Activated CD8-positive, alpha-beta T cell treated with anti-CD3 and anti-CD28 coated beads for 36 hours (primary cell): ENCODE results near the gene SAMD5. TPM values are rescaled to one million over a fixed set of nuclear protein-coding genes. Genes with fewer than 3 reads are reported as not detected.

Experiments
- ATAC-seq: fragments of 200-7000 bp; cut with Tn5 transposase; one replicate; pipeline ENCODE4 v1.10.0; 2021; ENCODE audit warnings: mild to moderate bottlenecking, moderate library complexity
- CTCF ChIA-PET: fragments of 350-600 bp; sonication (Branson Sonifier 250); formaldehyde crosslinking; loops from one replicate; lab custom pipeline; 2021; ENCODE audit warnings: antibody characterized with exemption; lab: Charles Lee
- POLR2A ChIA-PET: fragments of 350-600 bp; sonication (Branson Sonifier 250); formaldehyde crosslinking; loops from one replicate; lab custom pipeline; 2021; ENCODE audit warnings: antibody characterized with exemption; lab: Charles Lee
- DNase-seq: peaks from one replicate; pipeline ENCODE4 v3.0.0-alpha.2; 2020
- H3K27ac Mint-ChIP-seq: one replicate; pipeline ENCODE4 v1.8.0; 2021; ENCODE audit warnings: mild to moderate bottlenecking, mixed read lengths
- H3K27me3 Mint-ChIP-seq: one replicate; pipeline ENCODE4 v1.8.0; 2021; ENCODE audit warnings: mixed read lengths
- H3K36me3 Mint-ChIP-seq: one replicate; pipeline ENCODE4 v1.8.0; 2021; ENCODE audit warnings: low read depth, mixed read lengths
- H3K4me1 Mint-ChIP-seq: one replicate; pipeline ENCODE4 v1.8.0; 2021; ENCODE audit warnings: low read depth, mixed read lengths
- H3K4me3 Mint-ChIP-seq: one replicate; pipeline ENCODE4 v1.8.0; 2021; ENCODE audit warnings: mild to moderate bottlenecking, moderate library complexity, mixed read lengths
- H3K9me3 Mint-ChIP-seq: one replicate; pipeline ENCODE4 v1.8.0; 2021; ENCODE audit warnings: mixed read lengths
- intact Hi-C: fragments of 100-400 bp; cut with micrococcal nuclease; formaldehyde crosslinking; loops from one replicate; pipeline ENCODE4 v1.10.0; 2022
- total RNA-seq, 2 experiments: library from RNA; stranded (reverse); gene quantifications; one replicate each; pipeline ENCODE4 v1.2.3, GENCODE V29; 2021
- TF ChIP-seq, protein P1 (sequence below): fragments of 200-600 bp; IDR thresholded peaks from one replicate; pipeline ENCODE4 v1.8.0; 2022; ENCODE audit warnings: antibody characterized with exemption, mild to moderate bottlenecking

The SAMD5 gene
- total RNA-seq, 2 experiments from 2014 or later = not detected

DNA sequence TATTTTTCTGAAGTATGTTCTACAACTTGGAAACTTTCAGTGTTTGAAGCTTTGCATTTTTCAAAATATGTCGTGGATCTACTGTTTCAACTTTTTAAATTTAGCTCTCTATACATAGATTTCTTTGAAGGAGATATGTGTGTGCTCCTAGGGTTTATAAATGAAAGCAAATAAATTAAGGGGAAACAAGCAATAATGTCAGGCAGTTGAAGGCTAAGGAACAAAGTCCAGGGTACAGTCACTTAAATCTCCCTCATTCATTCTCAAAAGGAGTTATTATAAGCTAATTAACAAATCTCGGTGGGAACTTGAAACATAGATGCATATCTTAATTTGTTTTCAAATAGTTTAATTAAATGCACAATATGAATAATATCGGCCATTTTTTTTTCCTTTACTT, 79.4 kb downstream of the SAMD5 start:
- POLR2A ChIA-PET = no interaction called here
- CTCF ChIA-PET = no interaction called here
- no peak for DNase-seq
- Mint-ChIP-seq H3K4me1 (no peaks in the 10 kb centered on the region), H3K27me3 (no peaks in the 10 kb centered on the region), H3K27ac (no peak overlapping the region), H3K36me3 (no peaks in the 10 kb centered on the region), H3K9me3 (no peaks in the 10 kb centered on the region), H3K4me3 (no peak overlapping the region)
- TF ChIP-seq, protein P1, sequence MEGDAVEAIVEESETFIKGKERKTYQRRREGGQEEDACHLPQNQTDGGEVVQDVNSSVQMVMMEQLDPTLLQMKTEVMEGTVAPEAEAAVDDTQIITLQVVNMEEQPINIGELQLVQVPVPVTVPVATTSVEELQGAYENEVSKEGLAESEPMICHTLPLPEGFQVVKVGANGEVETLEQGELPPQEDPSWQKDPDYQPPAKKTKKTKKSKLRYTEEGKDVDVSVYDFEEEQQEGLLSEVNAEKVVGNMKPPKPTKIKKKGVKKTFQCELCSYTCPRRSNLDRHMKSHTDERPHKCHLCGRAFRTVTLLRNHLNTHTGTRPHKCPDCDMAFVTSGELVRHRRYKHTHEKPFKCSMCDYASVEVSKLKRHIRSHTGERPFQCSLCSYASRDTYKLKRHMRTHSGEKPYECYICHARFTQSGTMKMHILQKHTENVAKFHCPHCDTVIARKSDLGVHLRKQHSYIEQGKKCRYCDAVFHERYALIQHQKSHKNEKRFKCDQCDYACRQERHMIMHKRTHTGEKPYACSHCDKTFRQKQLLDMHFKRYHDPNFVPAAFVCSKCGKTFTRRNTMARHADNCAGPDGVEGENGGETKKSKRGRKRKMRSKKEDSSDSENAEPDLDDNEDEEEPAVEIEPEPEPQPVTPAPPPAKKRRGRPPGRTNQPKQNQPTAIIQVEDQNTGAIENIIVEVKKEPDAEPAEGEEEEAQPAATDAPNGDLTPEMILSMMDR = no peak
- no peak for ATAC-seq
- intact Hi-C loops = no loop called here

DNA sequence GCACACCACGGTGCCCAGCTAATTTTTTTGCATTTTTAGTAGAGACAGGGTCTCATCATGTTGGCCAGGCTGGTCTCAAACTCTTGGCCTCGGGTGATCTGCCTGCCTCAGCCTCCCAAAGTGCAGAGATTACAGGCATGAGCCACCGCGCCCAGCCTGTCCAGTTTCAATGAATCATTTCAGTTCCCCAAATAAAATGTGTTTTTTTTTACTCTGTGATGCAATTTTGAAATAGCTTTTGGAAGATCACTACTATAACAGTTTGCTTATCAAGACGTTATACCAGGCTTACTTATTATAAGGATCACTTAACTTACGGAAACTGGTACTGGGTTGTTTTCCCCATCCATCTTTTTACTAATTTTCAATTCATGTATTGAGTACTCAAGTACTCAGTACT, 80.0 kb downstream of the SAMD5 start:
- TF ChIP-seq, protein P1 = no peak
- Mint-ChIP-seq H3K4me3 (no peak overlapping the region), H3K9me3 (no peaks in the 10 kb centered on the region), H3K27me3 (no peaks in the 10 kb centered on the region), H3K27ac (no peak overlapping the region), H3K36me3 (no peaks in the 10 kb centered on the region), H3K4me1 (no peaks in the 10 kb centered on the region)
- CTCF ChIA-PET = no interaction called here
- no peak for ATAC-seq
- DNase-seq = no peak
- POLR2A ChIA-PET = no interaction called here
- intact Hi-C loops = no loop called here

DNA sequence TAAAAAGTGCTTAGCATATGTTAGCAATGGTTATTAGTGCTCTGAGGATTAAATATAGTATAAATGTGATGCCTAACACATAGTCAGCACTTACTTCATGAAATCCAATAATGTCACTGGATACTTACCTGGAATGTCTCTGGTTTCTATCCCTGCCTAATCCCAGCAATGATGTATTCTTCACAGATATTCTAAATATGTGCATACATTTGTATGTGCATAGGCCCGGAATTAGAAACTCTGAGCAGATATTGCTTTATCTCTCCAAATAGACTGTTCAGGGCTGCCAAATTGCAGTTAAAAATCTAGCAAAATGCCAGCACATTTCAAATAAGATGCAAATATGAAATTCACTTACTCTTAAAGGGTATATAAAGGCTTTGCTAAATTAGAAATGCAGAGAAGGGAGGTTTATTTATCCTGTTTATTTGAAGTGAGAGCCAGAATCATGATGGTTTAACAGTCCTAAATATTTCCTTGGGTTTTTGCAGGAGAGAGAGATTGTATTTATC, 81.3 kb downstream of the SAMD5 start:
- POLR2A ChIA-PET = no interaction called here
- CTCF ChIA-PET = no interaction called here
- no peaks in the 10 kb centered on the region for H3K36me3 Mint-ChIP-seq
- H3K27me3 Mint-ChIP-seq = no peaks in the 10 kb centered on the region
- no peaks in the 10 kb centered on the region for H3K9me3 Mint-ChIP-seq
- no peak overlapping the region for H3K27ac Mint-ChIP-seq
- H3K4me1 Mint-ChIP-seq = no peaks in the 10 kb centered on the region
- TF ChIP-seq, protein P1 = no peak
- no peak overlapping the region for H3K4me3 Mint-ChIP-seq
- DNase-seq (no peak), ATAC-seq (no peak)
- intact Hi-C loops = no loop called here

DNA sequence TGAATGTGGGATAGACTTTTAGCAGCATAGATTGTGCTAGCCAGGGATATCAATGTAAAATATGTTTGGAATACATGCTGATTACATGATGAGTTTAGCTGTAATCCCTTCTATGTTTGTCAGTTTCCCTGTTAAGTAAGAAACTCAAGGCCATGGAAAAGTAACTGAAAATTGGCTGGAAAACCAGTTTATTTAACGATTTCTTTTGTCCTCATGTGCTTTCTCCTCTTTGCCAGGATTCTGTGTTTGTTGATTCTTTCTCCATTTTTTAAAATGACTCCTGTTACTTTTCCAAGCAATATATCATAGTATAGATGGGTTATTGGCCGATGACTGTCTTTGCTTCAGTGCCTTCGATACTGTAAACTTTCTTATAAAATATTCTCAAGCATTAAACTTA, 87.5 kb downstream of the SAMD5 start:
- Mint-ChIP-seq H3K9me3 (no peaks in the 10 kb centered on the region), H3K4me3 (no peak overlapping the region), H3K27ac (no peak overlapping the region), H3K4me1 (no peaks in the 10 kb centered on the region), H3K36me3 (no peaks in the 10 kb centered on the region), H3K27me3 (peaks cover 2% of the 10 kb centered on the region)
- no peak for DNase-seq
- TF ChIP-seq, protein P1 = no peak
- ATAC-seq = no peak
- CTCF ChIA-PET = no interaction called here
- intact Hi-C loops = no loop called here
- POLR2A ChIA-PET = no interaction called here

DNA sequence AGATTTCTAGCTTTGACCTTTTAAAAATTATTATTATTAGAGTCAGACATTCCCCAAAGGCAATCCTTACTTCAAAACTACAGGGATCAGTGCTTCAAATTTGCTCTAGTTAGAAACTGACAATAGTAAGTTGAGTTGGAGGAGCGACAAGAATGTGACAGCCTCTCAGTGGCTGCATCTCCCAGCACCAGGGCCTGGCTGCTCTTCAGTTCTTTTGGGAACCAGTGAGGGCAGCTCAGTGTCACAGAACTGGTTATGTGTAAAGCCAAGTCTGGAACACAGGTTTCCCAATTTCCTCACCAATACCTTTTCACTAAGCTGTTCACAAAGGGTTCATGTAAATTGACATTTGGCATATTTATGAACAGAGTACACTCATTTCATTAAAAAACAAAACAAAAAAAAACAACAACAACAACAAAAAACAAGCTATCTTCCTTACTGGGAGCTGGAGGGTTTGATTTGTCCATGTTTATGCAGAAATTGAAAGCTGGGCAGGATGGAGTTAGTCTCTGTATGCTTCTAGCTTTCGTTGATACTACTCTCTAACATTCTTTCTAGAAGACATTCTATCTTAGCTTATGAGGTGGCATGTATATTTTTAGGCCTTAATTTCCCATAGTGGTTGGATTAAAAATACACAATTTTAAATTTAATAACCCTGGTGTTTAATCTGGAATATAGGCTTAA, 95.0 kb downstream of the SAMD5 start:
- CTCF ChIA-PET = no interaction called here
- TF ChIP-seq, protein P1 = no peak
- Mint-ChIP-seq H3K27ac (no peak overlapping the region), H3K27me3 (no peaks in the 10 kb centered on the region), H3K36me3 (no peaks in the 10 kb centered on the region), H3K4me3 (no peak overlapping the region), H3K4me1 (no peaks in the 10 kb centered on the region), H3K9me3 (no peaks in the 10 kb centered on the region)
- DNase-seq (no peak), ATAC-seq (no peak)
- intact Hi-C loops = no loop called here
- POLR2A ChIA-PET = no interaction called here
